AG09319 (cell line): Measurements from ENCODE around the gene GAK.

Experiments used
- DNase-seq: peaks from one replicate; pipeline ENCODE4 v3.0.0-alpha.2; 2010; ENCODE audit warnings: low read depth; ENCODE audit errors: extremely low read depth
- TF ChIP-seq, protein P1 (sequence below): IDR thresholded peaks from 2 replicates; pipeline ENCODE4 v1.5.1; 2011; ENCODE audit warnings: low read depth, mild to moderate bottlenecking, inconsistent platforms, low read length, moderate library complexity

GAK gene

DNA sequence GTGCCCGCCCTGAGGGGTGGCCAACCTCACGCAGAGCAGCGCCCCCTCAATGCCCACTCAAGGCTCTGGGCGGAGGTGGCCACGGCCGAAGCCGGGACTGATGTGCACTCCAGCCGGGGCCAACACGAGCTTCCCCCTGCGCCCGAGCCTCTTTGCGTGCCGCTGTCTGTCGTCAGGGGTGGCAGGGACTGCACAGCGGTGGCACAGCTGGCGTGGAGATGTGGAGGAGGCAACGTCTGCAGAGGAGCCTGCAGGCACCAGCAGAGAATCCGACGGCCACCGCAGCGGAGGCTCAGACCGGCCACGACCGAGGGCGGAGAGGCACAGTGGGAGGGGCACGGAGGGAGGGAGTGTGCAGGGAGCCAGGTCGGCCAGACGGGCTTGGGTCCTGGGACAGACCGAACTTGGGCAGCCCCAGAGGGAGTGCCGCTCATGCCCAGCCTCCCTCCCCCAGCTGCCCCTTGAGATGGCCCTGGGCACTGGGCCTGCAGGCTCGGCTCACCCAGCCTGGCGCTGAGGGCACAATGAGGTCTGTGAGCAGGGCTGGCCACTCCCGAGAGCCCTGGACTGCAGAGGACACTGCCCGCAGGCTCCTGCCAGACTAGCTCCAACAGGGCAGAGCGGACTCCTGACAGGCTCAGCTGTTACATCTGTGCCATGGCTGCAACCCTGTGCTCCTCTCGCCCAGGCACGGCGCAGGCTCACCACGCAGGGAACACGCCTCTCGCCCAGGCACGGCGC, 59.7 kb downstream of the GAK start:
- TF ChIP-seq, protein P1, sequence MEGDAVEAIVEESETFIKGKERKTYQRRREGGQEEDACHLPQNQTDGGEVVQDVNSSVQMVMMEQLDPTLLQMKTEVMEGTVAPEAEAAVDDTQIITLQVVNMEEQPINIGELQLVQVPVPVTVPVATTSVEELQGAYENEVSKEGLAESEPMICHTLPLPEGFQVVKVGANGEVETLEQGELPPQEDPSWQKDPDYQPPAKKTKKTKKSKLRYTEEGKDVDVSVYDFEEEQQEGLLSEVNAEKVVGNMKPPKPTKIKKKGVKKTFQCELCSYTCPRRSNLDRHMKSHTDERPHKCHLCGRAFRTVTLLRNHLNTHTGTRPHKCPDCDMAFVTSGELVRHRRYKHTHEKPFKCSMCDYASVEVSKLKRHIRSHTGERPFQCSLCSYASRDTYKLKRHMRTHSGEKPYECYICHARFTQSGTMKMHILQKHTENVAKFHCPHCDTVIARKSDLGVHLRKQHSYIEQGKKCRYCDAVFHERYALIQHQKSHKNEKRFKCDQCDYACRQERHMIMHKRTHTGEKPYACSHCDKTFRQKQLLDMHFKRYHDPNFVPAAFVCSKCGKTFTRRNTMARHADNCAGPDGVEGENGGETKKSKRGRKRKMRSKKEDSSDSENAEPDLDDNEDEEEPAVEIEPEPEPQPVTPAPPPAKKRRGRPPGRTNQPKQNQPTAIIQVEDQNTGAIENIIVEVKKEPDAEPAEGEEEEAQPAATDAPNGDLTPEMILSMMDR, result no peak

DNA sequence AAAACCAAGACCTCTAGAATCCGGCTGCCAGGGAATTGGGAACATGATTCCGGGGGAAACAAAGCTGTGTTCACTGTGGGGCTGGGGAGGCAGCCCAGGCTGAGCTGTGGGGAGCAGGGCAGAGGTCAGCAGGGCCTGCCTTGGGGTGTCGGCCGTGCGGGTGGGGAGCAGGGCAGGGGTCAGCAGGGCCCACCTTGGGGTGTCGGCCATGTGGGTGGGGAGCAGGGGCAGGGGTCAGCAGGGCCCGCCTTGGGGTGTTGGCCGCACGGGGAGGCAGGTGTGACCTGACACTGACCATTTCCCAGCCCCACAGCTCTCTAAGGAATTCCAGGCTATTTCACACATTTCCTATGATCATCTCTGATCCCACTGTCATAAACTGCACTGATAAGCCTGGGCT, 60.6 kb downstream of the GAK start:
- TF ChIP-seq, protein P1, result no peak
- no peak for DNase-seq

More for the DNA sequence above, 59.7 kb downstream of the GAK start:
- no peak for DNase-seq

DNA sequence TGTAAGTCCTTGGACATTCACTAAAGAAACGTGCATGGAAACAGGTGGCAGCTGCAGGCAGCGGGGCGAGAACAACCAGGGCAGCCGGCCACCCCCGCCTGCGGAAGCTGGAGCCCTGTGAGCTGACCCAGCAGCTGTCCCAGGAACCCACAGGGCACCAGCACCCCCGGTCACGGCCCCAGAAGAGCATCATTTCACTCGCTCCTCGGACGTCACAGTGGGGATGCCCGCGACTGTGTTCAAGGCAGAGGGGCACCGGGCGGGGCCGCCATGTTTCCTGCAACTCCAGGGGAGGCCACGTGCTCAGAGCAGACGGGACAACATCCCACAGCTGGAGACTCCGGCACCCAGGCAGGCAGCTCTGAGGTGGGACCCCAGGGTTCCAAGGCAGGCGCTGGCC, 61.2 kb downstream of the GAK start:
- TF ChIP-seq, protein P1, result no peak
- DNase-seq, result no peak

DNA sequence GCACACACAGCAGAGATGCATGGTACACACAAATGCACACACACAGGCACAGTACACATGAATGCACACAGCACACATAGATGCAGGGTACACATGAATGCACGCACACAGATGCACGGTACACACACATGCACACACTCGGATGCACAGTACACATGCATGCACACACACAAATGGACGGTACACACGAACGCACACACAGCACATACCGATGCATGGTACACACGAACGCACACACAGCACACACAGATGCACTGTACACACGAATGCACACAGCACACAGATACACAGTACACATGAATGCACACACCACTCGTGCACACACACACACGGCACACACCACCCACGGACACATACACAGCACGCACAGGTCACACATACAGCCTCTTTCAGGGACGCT, 62.3 kb downstream of the GAK start:
- no peak for DNase-seq

DNA sequence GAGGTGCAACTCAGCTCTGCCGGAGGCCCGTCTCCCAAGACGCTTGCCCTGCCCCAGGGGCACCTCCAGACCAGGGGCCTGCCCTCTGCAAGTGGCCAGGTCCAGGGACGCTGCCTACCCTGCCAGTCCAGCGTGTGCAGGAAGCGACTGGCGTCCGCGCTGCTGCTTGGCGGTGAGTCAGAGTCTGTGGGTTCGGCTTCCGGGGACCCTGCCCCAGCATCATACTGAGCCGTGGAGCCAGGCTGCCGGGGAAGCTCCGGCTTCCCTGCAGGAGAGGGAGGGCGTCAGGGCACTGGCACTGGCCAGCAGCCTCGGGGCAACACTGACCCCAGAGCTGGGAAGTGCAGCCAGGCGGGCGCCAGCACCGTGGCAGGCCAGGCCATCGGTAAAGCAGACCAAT, 63.7 kb downstream of the GAK start:
- TF ChIP-seq, protein P1, result no peak
- no peak for DNase-seq

More for the DNA sequence above, 62.3 kb downstream of the GAK start:
- TF ChIP-seq, protein P1, result no peak

DNA sequence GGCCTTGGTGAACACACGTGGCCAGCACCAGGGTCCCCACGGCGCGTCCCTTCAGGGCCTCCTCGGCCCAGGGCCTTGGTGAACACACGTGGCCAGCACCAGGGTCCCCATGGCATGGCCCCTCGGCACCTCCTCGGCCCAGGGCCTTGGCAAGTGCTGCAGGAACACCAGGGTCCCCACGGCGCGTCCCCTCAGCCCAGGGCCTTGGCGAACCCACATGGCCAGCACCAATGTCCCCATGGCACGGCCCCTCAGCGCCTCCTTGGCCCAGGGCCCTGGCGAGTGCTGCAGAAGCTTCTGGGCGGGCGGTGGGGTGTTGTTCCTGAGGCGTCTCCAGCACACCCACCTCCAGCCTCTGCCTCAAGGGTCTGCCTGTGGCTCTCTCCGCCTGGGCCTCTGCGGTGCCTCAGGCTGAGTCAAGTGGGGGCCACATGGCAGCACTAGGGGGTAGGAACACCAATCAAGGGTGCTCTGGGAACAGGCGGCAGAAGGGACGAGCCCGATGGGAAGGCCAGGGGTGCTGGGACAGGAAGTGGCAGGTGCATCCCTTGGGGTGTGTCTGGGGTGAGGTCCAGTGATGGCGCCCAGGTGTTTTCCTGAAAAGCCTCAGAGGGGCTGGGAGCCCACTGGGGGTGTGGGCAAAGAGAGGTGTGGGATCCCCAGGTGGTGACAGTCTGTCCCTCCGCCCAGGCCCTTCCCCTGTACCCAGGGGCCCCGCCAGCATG, 64.4 kb downstream of the GAK start:
- no peak for DNase-seq
- TF ChIP-seq, protein P1, result no peak

DNA sequence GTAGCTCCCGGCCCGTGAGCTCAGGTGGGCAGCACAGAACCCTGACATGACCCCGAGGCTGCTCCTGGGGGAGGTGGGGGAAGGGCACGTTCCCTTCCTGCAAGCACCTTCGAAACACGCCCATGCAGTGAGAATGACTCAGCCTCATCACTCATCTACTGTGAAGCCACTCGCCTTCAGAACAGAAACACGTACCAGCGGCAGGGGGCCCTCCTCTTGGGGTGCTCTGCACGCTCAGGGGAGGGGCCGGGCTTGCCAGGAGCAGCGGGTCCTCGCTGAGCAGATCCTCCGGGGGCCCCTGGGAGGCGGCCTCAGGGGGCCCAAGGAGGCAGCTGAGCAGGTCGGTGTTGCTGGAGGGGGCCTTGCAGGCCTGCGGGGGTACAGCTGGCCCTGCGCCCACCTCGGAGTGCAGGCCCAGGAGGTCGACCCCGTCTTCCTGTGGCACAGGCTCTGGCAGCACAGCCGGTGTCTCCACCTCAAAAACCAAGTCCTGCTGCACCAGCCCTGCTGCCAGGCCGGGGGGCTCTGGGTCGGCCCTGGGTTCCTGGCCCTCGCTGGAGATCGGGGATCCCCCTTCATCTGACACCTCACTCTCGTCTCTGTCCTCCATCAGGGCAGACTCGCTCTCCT, 65.2 kb downstream of the GAK start:
- DNase-seq, result no peak
- TF ChIP-seq, protein P1, result no peak
